ENCODE results near the gene ZFAND2A. TPM values are rescaled to one million over a fixed set of nuclear protein-coding genes. Genes with fewer than 3 reads are reported as not detected.

The ZFAND2A gene
- total and polyA plus RNA-seq, 2 donors (not counting 3 experiments of a cell fraction or from before 2014, with no cell fraction given): 31.8 to 40.6 TPM

DNA sequence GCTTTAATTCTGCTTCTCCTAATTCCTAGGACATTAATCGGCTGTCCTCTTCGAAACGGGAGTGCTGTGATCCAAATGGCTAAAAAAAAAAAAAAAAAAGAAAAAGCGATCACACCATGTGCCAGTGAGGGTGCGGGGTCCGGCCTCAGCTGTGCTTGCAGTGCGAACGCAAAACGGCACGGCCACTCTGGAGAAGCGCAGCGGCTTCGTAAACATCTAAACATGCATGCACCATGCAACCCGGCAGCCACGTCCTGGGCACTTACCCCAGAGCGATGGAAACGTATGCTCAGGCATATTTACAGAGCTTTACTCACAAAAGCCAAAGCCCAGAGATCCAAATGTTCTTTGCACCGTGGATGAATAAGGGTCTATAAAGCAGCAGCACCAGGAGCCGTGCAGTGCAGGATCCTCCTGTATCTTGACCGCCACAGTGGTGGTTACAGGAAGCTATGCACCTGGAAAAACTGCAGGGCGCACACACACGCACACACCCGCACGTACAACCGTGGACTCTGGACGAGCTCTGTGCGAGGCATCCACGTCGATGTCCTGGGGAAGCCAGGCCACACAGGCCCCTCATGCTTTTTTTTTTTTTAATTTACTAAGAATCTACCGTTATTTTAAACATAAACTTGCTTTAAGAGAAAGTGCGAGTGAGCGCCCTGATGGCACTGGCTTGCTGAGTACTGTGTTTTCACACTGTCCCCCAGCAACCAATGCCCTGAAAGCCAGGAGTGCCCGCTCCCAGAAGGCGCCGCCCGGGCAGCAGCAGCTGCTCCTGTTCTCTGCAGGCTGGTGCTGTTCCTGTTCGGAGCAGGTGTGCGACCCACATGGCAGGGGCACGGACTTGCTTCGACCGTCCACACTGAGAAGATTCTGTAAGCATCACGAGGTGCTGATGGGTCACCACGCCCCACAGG is 47.1 kb downstream of the ZFAND2A start:
- Histone ChIP-seq H3K36me3 (ENCODE audit: control insufficient read depth in 2 of 2, extremely low read depth in 1 of 2, insufficient read depth in 2 of 2, low read length in 2 of 2) (no peaks in the 10 kb centered on the region), H3K4me1 (ENCODE audit: control insufficient read depth, extremely low read depth, insufficient read depth, low read length) (peaks cover 7% of the 10 kb centered on the region), H3K9me1 (replicated peaks; ENCODE audit: control insufficient read depth, extremely low read depth, insufficient read depth, low read length) (no peaks in the 10 kb centered on the region), H4K20me1 (replicated peaks; ENCODE audit: control insufficient read depth, extremely low read depth, insufficient read depth, low read length) (no peaks in the 10 kb centered on the region), H3K27me3 (ENCODE audit: control insufficient read depth in 2 of 2, insufficient read depth in 2 of 2, low read length in 2 of 2) (no peaks in the 10 kb centered on the region), H3K27ac (ENCODE audit: insufficient read depth, low read depth, low read length) (no peak overlapping the region), H3K9me3 (replicated peaks; ENCODE audit: control insufficient read depth, insufficient read depth, low read length) (no peaks in the 10 kb centered on the region), H3K4me3 (replicated peaks in 1 of 3; ENCODE audit: insufficient read depth in 1 of 3, low read depth in 1 of 3, low read length in 3 of 3) (no peak overlapping the region), H3K79me2 (ENCODE audit: control insufficient read depth, insufficient read depth, low read length) (no peaks in the 10 kb centered on the region), H2AFZ (ENCODE audit: low read depth, low read length) (no peak overlapping the region), H3K4me2 (ENCODE audit: insufficient read depth, low read length) (no peak overlapping the region), H3K9ac (replicated peaks; ENCODE audit: extremely low read depth, insufficient read depth, low read length) (no peak overlapping the region)
- BruUV-seq (replicated peaks): no TSS peak
- TF ChIP-seq, protein P1, sequence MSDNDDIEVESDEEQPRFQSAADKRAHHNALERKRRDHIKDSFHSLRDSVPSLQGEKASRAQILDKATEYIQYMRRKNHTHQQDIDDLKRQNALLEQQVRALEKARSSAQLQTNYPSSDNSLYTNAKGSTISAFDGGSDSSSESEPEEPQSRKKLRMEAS (IDR thresholded peaks at IDR 0.05; ENCODE audit: insufficient read depth, insufficient read length): no peak
- no peak for TF ChIP-seq POLR2AphosphoS5 (IDR thresholded peaks at IDR 0.05; ENCODE audit: insufficient read depth, low read depth, low read length)
- TF ChIP-seq JUN (IDR thresholded peaks at IDR 0.05; ENCODE audit: borderline replicate concordance, insufficient read depth, insufficient read length, low read depth): no peak
- TF ChIP-seq, protein P2, sequence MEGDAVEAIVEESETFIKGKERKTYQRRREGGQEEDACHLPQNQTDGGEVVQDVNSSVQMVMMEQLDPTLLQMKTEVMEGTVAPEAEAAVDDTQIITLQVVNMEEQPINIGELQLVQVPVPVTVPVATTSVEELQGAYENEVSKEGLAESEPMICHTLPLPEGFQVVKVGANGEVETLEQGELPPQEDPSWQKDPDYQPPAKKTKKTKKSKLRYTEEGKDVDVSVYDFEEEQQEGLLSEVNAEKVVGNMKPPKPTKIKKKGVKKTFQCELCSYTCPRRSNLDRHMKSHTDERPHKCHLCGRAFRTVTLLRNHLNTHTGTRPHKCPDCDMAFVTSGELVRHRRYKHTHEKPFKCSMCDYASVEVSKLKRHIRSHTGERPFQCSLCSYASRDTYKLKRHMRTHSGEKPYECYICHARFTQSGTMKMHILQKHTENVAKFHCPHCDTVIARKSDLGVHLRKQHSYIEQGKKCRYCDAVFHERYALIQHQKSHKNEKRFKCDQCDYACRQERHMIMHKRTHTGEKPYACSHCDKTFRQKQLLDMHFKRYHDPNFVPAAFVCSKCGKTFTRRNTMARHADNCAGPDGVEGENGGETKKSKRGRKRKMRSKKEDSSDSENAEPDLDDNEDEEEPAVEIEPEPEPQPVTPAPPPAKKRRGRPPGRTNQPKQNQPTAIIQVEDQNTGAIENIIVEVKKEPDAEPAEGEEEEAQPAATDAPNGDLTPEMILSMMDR (IDR thresholded peaks at IDR 0.05; ENCODE audit: extremely low read depth in 1 of 2, insufficient read depth in 1 of 2, low read depth in 1 of 2, low read length in 2 of 2): no peak
- dilution Hi-C loops (cut with MboI; ENCODE audit: extremely low pct_ligation_motif_present, low sequenced_read_pairs): no loop called here
- ChIA-PET CTCF (interaction anchor here (1.3 to 3.4 kb wide), 4 partner anchors 11 to 120 kb away, joined by 7 to 20 read pairs (median 10); partner anchors contain the start of gene GPER1), POLR2A (interaction anchor here (1.0 kb wide), 1 partner anchor 11 kb away, joined by 4 read pairs; no protein-coding TSS in a partner anchor)
- FAIRE-seq (no peak), DNase-seq (ENCODE audit: low read depth, low spot score) (no peak)
- intact Hi-C loops (cut with micrococcal nuclease): no loop called here
